MM.1S (cell line): ENCODE results near the gene OR10K1.

ENCODE experiments used
- EZH2 ChIP-seq: fragments of 300-600 bp; sonication (generic); optimal IDR thresholded peaks from 2 replicates; pipeline ENCODE3; 2017; ENCODE audit warnings: low read depth, mild to moderate bottlenecking, antibody characterized with exemption, low read length, mixed read lengths
- TF ChIP-seq, protein P1 (sequence below): fragments of 300-600 bp; sonication (generic); IDR thresholded peaks from 2 replicates; pipeline ENCODE4 v1.5.1; 2016; ENCODE audit warnings: antibody characterized with exemption, low read length, mixed read lengths

DNA sequence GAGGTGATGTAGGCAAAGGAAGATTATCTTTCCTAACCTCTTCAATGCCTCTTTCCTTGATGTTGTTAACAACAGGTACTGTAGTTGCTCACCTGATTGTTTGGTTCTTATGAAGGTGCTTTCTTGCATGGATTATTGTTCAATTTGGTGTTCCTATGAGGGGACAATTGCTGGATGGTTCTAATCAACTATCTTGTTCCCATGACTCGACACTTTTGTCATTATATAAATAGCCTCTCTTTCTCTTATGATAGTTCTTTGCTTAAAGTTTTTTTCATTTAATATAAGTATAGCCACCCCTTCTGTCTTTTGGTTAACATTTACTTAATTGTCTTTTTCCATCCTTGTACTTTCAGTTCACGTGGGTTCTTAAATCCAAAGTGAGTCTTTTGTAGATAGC is 45.9 kb downstream of the OR10K1 start:
- TF ChIP-seq, protein P1, sequence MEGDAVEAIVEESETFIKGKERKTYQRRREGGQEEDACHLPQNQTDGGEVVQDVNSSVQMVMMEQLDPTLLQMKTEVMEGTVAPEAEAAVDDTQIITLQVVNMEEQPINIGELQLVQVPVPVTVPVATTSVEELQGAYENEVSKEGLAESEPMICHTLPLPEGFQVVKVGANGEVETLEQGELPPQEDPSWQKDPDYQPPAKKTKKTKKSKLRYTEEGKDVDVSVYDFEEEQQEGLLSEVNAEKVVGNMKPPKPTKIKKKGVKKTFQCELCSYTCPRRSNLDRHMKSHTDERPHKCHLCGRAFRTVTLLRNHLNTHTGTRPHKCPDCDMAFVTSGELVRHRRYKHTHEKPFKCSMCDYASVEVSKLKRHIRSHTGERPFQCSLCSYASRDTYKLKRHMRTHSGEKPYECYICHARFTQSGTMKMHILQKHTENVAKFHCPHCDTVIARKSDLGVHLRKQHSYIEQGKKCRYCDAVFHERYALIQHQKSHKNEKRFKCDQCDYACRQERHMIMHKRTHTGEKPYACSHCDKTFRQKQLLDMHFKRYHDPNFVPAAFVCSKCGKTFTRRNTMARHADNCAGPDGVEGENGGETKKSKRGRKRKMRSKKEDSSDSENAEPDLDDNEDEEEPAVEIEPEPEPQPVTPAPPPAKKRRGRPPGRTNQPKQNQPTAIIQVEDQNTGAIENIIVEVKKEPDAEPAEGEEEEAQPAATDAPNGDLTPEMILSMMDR = no peak
- no peak for TF ChIP-seq EZH2
